Keratinocyte (primary cell): ENCODE data around the gene SEMA4D.

Experiments used
- EZH2 ChIP-seq: IDR thresholded peaks from one replicate; pipeline ENCODE4 v1.6.1; 2012; ENCODE audit warnings: inconsistent platforms, mild to moderate bottlenecking, low read length, moderate library complexity
- TF ChIP-seq, protein P1 (sequence below), 3 experiments: IDR thresholded peaks in 1 of 3; conservative IDR thresholded peaks in 1 of 3; optimal IDR thresholded peaks in 1 of 3; 2 replicates in 2 of 3; 3 replicates in 1 of 3; pipeline versions ENCODE3 to v1.5.1; 2011; ENCODE audit warnings: low read length in 3 of 3, mild to moderate bottlenecking in 3 of 3, moderate library complexity in 2 of 3, control low read depth in 1 of 3, inconsistent platforms in 1 of 3; ENCODE audit not compliant: insufficient read depth in 2 of 3; ENCODE audit errors: extremely low read depth in 1 of 3

DNA sequence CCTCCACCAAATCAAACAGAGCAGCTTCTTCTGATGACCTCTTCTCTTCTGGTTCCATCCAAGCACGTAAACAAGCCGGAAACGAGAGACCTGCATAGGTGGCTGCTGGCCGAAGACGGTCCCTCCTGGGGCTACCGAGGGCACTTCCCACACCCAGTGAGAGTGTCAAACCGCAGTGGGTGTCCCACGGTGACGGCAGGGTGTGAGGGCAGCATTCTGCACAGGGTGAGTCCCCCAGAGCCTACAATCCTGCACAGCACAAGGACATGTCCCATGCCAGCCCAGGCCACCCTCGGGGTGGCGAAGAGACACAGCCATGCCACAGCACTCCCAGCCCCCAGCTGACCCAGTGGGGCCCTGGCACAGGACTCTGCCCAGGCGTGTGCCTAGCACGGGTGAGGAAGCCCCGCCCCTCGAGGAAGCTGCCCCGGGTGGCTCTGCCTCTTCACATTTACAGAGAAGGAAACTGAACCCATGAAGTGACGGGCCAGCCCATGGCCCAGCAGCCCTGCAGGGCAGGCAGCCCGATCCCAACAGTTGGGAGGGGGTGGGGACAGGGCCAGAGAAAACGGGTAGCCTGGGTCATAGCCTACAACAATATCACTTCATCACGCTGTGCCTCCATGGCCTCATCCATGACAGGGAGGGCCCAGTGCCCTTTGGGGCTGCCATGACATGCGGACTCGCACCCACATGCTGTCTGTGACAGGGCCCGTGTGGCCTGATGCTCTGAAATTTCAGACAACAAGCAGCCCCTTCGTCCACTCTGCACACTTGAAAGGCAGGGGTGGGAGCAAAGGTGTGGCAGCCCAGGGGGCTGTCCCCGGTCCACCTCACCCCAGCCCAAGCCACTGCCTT, 43.2 kb downstream of the SEMA4D start:
- no peak for TF ChIP-seq EZH2
- TF ChIP-seq, protein P1, sequence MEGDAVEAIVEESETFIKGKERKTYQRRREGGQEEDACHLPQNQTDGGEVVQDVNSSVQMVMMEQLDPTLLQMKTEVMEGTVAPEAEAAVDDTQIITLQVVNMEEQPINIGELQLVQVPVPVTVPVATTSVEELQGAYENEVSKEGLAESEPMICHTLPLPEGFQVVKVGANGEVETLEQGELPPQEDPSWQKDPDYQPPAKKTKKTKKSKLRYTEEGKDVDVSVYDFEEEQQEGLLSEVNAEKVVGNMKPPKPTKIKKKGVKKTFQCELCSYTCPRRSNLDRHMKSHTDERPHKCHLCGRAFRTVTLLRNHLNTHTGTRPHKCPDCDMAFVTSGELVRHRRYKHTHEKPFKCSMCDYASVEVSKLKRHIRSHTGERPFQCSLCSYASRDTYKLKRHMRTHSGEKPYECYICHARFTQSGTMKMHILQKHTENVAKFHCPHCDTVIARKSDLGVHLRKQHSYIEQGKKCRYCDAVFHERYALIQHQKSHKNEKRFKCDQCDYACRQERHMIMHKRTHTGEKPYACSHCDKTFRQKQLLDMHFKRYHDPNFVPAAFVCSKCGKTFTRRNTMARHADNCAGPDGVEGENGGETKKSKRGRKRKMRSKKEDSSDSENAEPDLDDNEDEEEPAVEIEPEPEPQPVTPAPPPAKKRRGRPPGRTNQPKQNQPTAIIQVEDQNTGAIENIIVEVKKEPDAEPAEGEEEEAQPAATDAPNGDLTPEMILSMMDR (optimal IDR thresholded peaks at IDR 0.05 in 1 of 3, IDR thresholded peaks at IDR 0.05 in 1 of 3, conservative IDR thresholded peaks at IDR 0.05 in 1 of 3; ENCODE audit: extremely low read depth in 1 of 3, insufficient read depth in 2 of 3, low read length in 3 of 3), result no peak
